Endothelial cell (in vitro differentiated cells): ENCODE measurements around the gene HNRNPH1. TPM values are rescaled to one million over a fixed set of nuclear protein-coding genes. Genes with fewer than 3 reads are reported as not detected.

Experiments
- DNase-seq: peaks from one replicate; pipeline ENCODE4 v3.0.0; 2021; ENCODE audit warnings: low spot score
- H3K27ac Mint-ChIP-seq: one replicate; pipeline ENCODE4 v1.8.0; 2021; ENCODE audit warnings: mixed read lengths, inconsistent platforms; ENCODE audit not compliant: unreplicated experiment
- H3K27me3 Mint-ChIP-seq: one replicate; pipeline ENCODE4 v1.8.0; 2021; ENCODE audit warnings: mild to moderate bottlenecking, moderate library complexity, mixed read lengths, inconsistent platforms; ENCODE audit not compliant: unreplicated experiment
- H3K36me3 Mint-ChIP-seq: one replicate; pipeline ENCODE4 v1.8.0; 2021; ENCODE audit warnings: mild to moderate bottlenecking, low read depth, mixed read lengths, inconsistent platforms; ENCODE audit not compliant: unreplicated experiment
- H3K4me1 Mint-ChIP-seq: one replicate; pipeline ENCODE4 v1.8.0; 2021; ENCODE audit warnings: mild to moderate bottlenecking, mixed read lengths, inconsistent platforms; ENCODE audit not compliant: unreplicated experiment
- H3K4me3 Mint-ChIP-seq: one replicate; pipeline ENCODE4 v1.8.0; 2021; ENCODE audit warnings: mild to moderate bottlenecking, mixed read lengths, inconsistent platforms; ENCODE audit not compliant: unreplicated experiment
- H3K9me3 Mint-ChIP-seq: one replicate; pipeline ENCODE4 v1.8.0; 2021; ENCODE audit warnings: mixed read lengths, inconsistent platforms; ENCODE audit not compliant: unreplicated experiment
- CTCF ChIP-seq: fragments of 200-600 bp; sonication (generic); IDR thresholded peaks from one replicate; pipeline ENCODE4 v1.5.0; 2021; ENCODE audit warnings: antibody characterized with exemption; ENCODE audit not compliant: unreplicated experiment
- total RNA-seq: library from RNA; stranded (reverse); fragmentation: NEBNext Ultra II Directional; extraction: Animal tissue kit (Norgen Biotek cat#: 25700); gene quantifications from one replicate; pipeline ENCODE4 v1.2.1, GENCODE V29; 2021; ENCODE audit not compliant: unreplicated experiment

The HNRNPH1 gene
- total RNA-seq, 1 donor from 2014 or later: 852 TPM

- no peak for TF ChIP-seq CTCF
- H3K9me3 Mint-ChIP-seq: no peaks in the 10 kb centered on the region
- peak overlapping the region; percentile 38 for H3K27ac Mint-ChIP-seq
- peaks cover 26% of the 10 kb centered on the region for H3K27me3 Mint-ChIP-seq
- peaks cover 33% of the 10 kb centered on the region for H3K4me1 Mint-ChIP-seq
- no peak for DNase-seq
- H3K36me3 Mint-ChIP-seq: peaks cover 34% of the 10 kb centered on the region
- H3K4me3 Mint-ChIP-seq: peak overlapping the region; percentile 100
These were observed 1.4 kb upstream of the HNRNPH1 start for GRCh38 chr5:179624841-179625271.

- H3K27me3 Mint-ChIP-seq: peaks cover 26% of the 10 kb centered on the region
- H3K4me1 Mint-ChIP-seq: peaks cover 37% of the 10 kb centered on the region
- H3K27ac Mint-ChIP-seq: peak overlapping the region; percentile 99
- no peak for TF ChIP-seq CTCF
- H3K4me3 Mint-ChIP-seq: peak overlapping the region; percentile 100
- no peaks in the 10 kb centered on the region for H3K9me3 Mint-ChIP-seq
- DNase-seq: no peak
- peaks cover 37% of the 10 kb centered on the region for H3K36me3 Mint-ChIP-seq
These were observed 653 bp upstream of the HNRNPH1 start for GRCh38 chr5:179623906-179624741.

DNA sequence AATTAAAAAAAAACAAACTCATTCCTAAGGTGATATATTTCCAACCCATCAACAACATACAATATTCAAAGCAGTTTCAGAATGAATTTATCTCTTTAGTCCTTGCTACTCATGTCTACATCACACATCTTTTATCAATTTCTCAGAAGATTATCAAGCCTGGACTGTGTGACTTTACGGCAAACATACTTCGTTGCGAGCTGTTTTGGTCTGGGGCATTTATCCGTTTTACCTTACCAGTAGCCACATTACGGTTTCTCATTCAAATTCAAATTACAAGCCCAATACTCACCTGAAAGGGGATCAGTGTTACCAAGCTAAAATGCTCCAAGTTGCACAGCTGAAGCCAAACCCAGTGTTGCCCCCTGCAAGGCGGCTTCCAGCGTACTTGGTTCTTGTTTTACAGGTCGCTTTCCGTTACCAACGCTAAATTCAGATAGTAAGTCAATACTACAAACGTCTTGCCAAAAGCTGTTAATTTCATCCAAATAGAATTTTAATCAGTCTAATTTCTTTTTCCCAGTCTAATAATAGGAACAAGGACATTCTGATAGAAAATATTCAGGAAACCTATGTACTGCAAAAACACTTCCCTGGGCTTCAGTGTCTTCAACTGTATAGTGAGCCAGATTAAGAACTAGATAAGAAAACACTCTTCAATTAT lies 1.8 kb downstream of the HNRNPH1 start:
- peak overlapping the region; percentile 99 for H3K4me3 Mint-ChIP-seq
- H3K27ac Mint-ChIP-seq: peak overlapping the region; percentile 95
- peaks cover 55% of the 10 kb centered on the region for H3K36me3 Mint-ChIP-seq
- peaks cover 28% of the 10 kb centered on the region for H3K27me3 Mint-ChIP-seq
- H3K9me3 Mint-ChIP-seq: no peaks in the 10 kb centered on the region
- no peak for TF ChIP-seq CTCF
- DNase-seq: no peak
- H3K4me1 Mint-ChIP-seq: peaks cover 55% of the 10 kb centered on the region

DNA sequence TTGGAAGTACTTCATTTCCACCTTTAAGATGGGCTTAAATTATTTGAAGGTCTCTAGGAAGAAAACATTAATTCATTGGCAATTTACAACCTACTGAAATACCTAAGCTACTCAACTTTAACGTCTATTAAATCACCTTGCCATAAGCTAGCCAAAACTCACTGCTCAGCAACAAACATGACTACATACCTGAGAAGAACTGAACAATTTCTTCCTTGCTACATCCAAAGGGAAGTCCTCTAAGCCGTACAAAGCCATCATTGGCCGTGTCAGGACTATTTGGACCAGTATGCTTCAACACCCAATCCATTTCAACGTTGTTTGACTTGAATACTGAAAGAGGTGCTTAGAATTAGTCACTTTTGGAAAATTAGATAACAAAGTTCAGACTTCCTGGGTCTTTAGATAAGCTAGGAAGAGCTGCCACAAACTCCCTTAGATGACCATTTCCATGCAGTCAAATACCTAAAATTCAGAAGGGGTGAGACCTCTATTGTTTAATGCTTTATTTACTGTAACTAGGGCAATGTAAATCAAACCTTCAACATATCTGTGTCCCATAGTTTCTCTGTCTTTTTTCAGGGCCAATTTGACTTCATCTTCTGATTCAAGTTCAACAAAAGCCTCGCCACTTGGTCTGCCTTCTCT lies 2.6 kb downstream of the HNRNPH1 start:
- Mint-ChIP-seq H3K36me3 (peaks cover 64% of the 10 kb centered on the region), H3K4me3 (peak overlapping the region; percentile 99), H3K27me3 (peaks cover 29% of the 10 kb centered on the region), H3K9me3 (no peaks in the 10 kb centered on the region), H3K4me1 (peaks cover 64% of the 10 kb centered on the region), H3K27ac (peak overlapping the region; percentile 95)
- no peak for DNase-seq
- TF ChIP-seq CTCF: no peak
